ENCODE results near the gene RALGAPA2. TPM values are rescaled to one million over a fixed set of nuclear protein-coding genes. Genes with fewer than 3 reads are reported as not detected.

The RALGAPA2 gene
- total and polyA plus RNA-seq, 2 donors (not counting 1 experiment from before 2014, with no cell fraction given): 1.2 to 7.6 TPM

DNA sequence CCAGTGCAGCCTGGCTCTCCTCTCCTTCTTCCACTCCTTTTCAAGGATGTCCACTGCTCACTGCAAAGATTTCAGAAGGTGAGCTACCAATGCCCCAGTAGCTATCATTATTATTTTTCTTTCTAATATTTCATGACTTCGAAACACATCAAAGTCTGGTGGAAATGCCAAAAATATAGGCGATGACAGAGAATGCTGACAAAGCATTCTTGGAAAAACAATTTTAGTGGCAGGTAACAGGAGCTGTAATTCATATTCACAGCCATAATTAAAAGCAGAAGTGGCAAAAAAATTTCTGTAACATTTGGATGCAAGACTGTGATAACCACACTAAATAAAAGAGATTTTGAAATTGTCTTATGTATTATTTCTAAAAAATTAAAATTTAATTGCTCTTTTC, 133.6 kb downstream of the RALGAPA2 start:
- no peaks in the 10 kb centered on the region for H3K36me3 ChIP-seq (ENCODE audit: control insufficient read depth, insufficient read depth, low read length)
- H3K4me2 ChIP-seq (ENCODE audit: extremely low read depth, insufficient read depth, low read length): no peak overlapping the region
- no peak overlapping the region for H3K27ac ChIP-seq (ENCODE audit: insufficient read depth, low read length)
- no peaks in the 10 kb centered on the region for H3K27me3 ChIP-seq (ENCODE audit: control insufficient read depth, insufficient read depth, low read length)
- H3K4me1 ChIP-seq (ENCODE audit: control insufficient read depth, extremely low read depth, insufficient read depth, low read length): no peaks in the 10 kb centered on the region
- no peaks in the 10 kb centered on the region for H4K20me1 ChIP-seq (ENCODE audit: control insufficient read depth, extremely low read depth, insufficient read depth, low read length)
- H2AFZ ChIP-seq (ENCODE audit: low read length): no peak overlapping the region
- TF ChIP-seq EZH2 (IDR thresholded peaks at IDR 0.05; ENCODE audit: low read length, missing control alignments): no peak
- TF ChIP-seq, protein P1, sequence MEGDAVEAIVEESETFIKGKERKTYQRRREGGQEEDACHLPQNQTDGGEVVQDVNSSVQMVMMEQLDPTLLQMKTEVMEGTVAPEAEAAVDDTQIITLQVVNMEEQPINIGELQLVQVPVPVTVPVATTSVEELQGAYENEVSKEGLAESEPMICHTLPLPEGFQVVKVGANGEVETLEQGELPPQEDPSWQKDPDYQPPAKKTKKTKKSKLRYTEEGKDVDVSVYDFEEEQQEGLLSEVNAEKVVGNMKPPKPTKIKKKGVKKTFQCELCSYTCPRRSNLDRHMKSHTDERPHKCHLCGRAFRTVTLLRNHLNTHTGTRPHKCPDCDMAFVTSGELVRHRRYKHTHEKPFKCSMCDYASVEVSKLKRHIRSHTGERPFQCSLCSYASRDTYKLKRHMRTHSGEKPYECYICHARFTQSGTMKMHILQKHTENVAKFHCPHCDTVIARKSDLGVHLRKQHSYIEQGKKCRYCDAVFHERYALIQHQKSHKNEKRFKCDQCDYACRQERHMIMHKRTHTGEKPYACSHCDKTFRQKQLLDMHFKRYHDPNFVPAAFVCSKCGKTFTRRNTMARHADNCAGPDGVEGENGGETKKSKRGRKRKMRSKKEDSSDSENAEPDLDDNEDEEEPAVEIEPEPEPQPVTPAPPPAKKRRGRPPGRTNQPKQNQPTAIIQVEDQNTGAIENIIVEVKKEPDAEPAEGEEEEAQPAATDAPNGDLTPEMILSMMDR (conservative IDR thresholded peaks at IDR 0.05 in 1 of 2, IDR thresholded peaks at IDR 0.05 in 1 of 2; ENCODE audit: low read depth in 1 of 2, low read length in 2 of 2): no peak
- no peak for DNase-seq (ENCODE audit: low read depth in 2 of 2)
- H3K79me2 ChIP-seq (ENCODE audit: control insufficient read depth, insufficient read depth, low read length): no peaks in the 10 kb centered on the region
- no peak overlapping the region for H3K9ac ChIP-seq (ENCODE audit: insufficient read depth, low read length)
- no peak overlapping the region for H3K4me3 ChIP-seq (replicated peaks in 1 of 4; ENCODE audit: control extremely low read depth in 1 of 4, insufficient read depth in 1 of 4, low read depth in 3 of 4, low read length in 4 of 4)
- H3K9me3 ChIP-seq (ENCODE audit: control insufficient read depth, insufficient read depth, low read depth, low read length): no peaks in the 10 kb centered on the region

DNA sequence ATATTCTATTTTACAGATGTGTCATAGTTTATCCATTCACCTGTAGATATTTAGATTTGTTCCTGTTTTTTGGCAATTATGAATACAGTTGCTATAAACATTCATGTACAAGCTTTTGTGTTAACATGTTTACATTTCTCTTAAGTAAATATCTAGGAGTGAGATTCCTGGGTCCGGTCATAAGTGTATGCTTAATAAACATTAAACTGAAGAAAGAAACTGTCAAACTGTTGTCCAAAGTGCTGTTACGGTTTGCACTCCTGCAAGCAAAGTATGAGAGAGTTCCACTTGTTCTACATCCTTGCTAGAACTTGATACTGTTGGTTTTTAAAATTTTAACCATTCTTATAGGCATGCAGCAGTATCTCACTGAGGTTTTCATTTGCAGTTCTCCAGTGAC, 138.6 kb downstream of the RALGAPA2 start:
- Histone ChIP-seq H3K4me1 (ENCODE audit: control insufficient read depth, extremely low read depth, insufficient read depth, low read length) (no peaks in the 10 kb centered on the region), H3K9ac (ENCODE audit: insufficient read depth, low read length) (no peak overlapping the region), H4K20me1 (ENCODE audit: control insufficient read depth, extremely low read depth, insufficient read depth, low read length) (no peaks in the 10 kb centered on the region), H3K4me3 (replicated peaks in 1 of 4; ENCODE audit: control extremely low read depth in 1 of 4, insufficient read depth in 1 of 4, low read depth in 3 of 4, low read length in 4 of 4) (no peak overlapping the region), H3K9me3 (ENCODE audit: control insufficient read depth, insufficient read depth, low read depth, low read length) (no peaks in the 10 kb centered on the region), H3K27ac (ENCODE audit: insufficient read depth, low read length) (no peak overlapping the region), H3K79me2 (ENCODE audit: control insufficient read depth, insufficient read depth, low read length) (no peaks in the 10 kb centered on the region), H3K36me3 (ENCODE audit: control insufficient read depth, insufficient read depth, low read length) (no peaks in the 10 kb centered on the region), H3K27me3 (ENCODE audit: control insufficient read depth, insufficient read depth, low read length) (no peaks in the 10 kb centered on the region), H2AFZ (ENCODE audit: low read length) (no peak overlapping the region), H3K4me2 (ENCODE audit: extremely low read depth, insufficient read depth, low read length) (no peak overlapping the region)
- DNase-seq (ENCODE audit: low read depth in 2 of 2): no peak
- TF ChIP-seq, protein P1 (conservative IDR thresholded peaks at IDR 0.05 in 1 of 2, IDR thresholded peaks at IDR 0.05 in 1 of 2; ENCODE audit: low read depth in 1 of 2, low read length in 2 of 2): no peak
- no peak for TF ChIP-seq EZH2 (IDR thresholded peaks at IDR 0.05; ENCODE audit: low read length, missing control alignments)

DNA sequence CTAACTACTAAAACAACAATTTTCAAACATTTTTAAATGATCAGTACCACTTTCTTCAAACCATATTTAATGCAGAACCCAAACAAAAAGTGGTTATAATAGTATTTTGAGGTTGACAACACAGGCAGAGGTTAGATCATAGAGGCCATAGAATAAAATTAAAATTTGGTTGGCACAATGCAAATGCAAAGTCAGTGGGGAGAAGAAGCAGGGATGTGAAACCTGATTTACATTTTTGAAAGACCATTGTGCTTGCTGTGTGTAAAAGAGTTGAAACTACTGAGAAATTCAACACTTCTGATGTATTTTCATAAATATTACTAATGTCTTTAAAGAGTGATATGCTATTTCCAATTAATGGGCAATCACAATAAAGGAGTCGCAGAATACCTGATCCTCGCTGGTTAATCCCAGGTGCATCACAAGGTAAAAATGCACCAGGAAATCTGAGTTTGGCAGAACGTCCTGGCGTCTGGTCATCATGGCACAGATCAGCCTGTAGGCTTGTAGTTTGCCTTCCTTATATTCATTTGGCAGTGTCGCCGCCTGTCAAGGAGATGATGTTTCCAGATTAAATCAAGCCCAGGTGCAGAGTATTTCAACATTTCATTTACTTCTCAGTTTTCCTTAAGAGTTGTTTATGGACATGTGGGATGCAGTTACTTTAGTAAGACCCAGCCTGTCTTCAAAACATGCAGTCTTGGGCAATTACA, 141.2 kb downstream of the RALGAPA2 start:
- Histone ChIP-seq H3K27me3 (ENCODE audit: control insufficient read depth, insufficient read depth, low read length) (no peaks in the 10 kb centered on the region), H3K4me3 (replicated peaks in 1 of 4; ENCODE audit: control extremely low read depth in 1 of 4, insufficient read depth in 1 of 4, low read depth in 3 of 4, low read length in 4 of 4) (no peak overlapping the region), H3K9me3 (ENCODE audit: control insufficient read depth, insufficient read depth, low read depth, low read length) (no peaks in the 10 kb centered on the region), H3K4me2 (ENCODE audit: extremely low read depth, insufficient read depth, low read length) (no peak overlapping the region), H3K27ac (ENCODE audit: insufficient read depth, low read length) (no peak overlapping the region), H3K79me2 (ENCODE audit: control insufficient read depth, insufficient read depth, low read length) (no peaks in the 10 kb centered on the region), H3K36me3 (ENCODE audit: control insufficient read depth, insufficient read depth, low read length) (no peaks in the 10 kb centered on the region), H3K9ac (ENCODE audit: insufficient read depth, low read length) (no peak overlapping the region), H4K20me1 (ENCODE audit: control insufficient read depth, extremely low read depth, insufficient read depth, low read length) (no peaks in the 10 kb centered on the region), H3K4me1 (ENCODE audit: control insufficient read depth, extremely low read depth, insufficient read depth, low read length) (no peaks in the 10 kb centered on the region), H2AFZ (ENCODE audit: low read length) (no peak overlapping the region)
- DNase-seq (ENCODE audit: low read depth in 2 of 2): no peak
- no peak for TF ChIP-seq EZH2 (IDR thresholded peaks at IDR 0.05; ENCODE audit: low read length, missing control alignments)
- TF ChIP-seq, protein P1 (conservative IDR thresholded peaks at IDR 0.05 in 1 of 2, IDR thresholded peaks at IDR 0.05 in 1 of 2; ENCODE audit: low read depth in 1 of 2, low read length in 2 of 2): no peak
